ENCODE results near the gene AFP. TPM values are rescaled to one million over a fixed set of nuclear protein-coding genes. Genes with fewer than 3 reads are reported as not detected.

AFP gene
- total and polyA plus RNA-seq, 10 of the 15 experiments (the other 5 are each of a cell fraction or from before 2014, with no cell fraction given) = 0.72 TPM; not detected in 9

DNA sequence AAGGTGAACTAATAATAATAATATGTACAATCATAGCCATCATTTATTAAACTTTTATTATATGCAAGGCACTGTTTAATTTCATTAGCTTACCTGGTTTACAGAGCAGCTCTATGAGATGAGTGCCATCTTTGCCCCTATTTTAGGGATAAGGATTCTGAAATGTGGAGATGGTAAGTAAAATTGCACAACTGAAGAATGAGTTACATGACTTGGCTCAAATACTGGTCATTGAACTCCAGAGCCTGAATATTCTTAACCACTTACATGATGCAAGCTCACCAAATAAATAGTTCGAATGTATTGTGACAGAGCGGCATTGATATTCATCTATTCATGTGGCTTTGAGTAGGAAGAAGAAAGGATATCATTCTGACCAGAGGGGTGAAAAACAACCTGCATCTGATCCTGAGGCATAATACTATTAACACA, 20.2 kb upstream of the AFP start:
- SMC1A ChIA-PET (ENCODE audit: uncharacterized antibody, unreplicated experiment) = no interaction called here
- H3K9me3 ChIP-seq (replicated peaks; ENCODE audit: control insufficient read depth, insufficient read depth, low read length) = no peaks in the 10 kb centered on the region

More for the DNA sequence above, 20.2 kb upstream of the AFP start:
- intact Hi-C loops (cut with micrococcal nuclease; ENCODE audit: unreplicated experiment) = no loop called here
- FAIRE-seq = no peak
- Histone ChIP-seq H3K27ac (ENCODE audit: control insufficient read depth, insufficient read depth) (no peak overlapping the region), H3K4me2 (ENCODE audit: control insufficient read depth, insufficient read depth) (no peak overlapping the region), H2AFZ (ENCODE audit: control insufficient read depth, low read depth, low read length) (no peak overlapping the region), H3K4me3 (no peak overlapping the region), H3K4me1 (ENCODE audit: control insufficient read depth, insufficient read depth, low read length) (no peaks in the 10 kb centered on the region), H3K36me3 (ENCODE audit: control insufficient read depth in 2 of 2, insufficient read depth in 2 of 2, low read length in 1 of 2) (no peaks in the 10 kb centered on the region), H4K20me1 (ENCODE audit: control insufficient read depth, insufficient read depth) (no peaks in the 10 kb centered on the region), H3K79me2 (ENCODE audit: control insufficient read depth, insufficient read depth, low read length) (no peaks in the 10 kb centered on the region), H3K9ac (ENCODE audit: control insufficient read depth, insufficient read depth, low read length) (no peak overlapping the region), H3K27me3 (replicated peaks in 1 of 2; ENCODE audit: control insufficient read depth in 2 of 2, insufficient read depth in 2 of 2, low read length in 1 of 2) (peaks cover 0 to 3% of the 10 kb centered on the region in 2 experiments; a peak in 1 of 4 replicates)
- ATAC-seq = no peak
- in situ Hi-C loops (cut with MboI) = no loop called here
- ChIA-PET POLR2A (no interaction called here), CTCF (no interaction called here), RAD21 (ENCODE audit: unreplicated experiment) (no interaction called here)
- no peak for DNase-seq (ENCODE audit: low read depth, low spot score)
- BruUV-seq (replicated peaks) = no TSS peak
- WGBS (ENCODE audit: insufficient coverage, insufficient replicate concordance, low lambda C conversion rate, missing lambda C conversion rate) = 31% methylated on average over 2 of the region's 2 CpGs
- TF ChIP-seq SP1 (IDR thresholded peaks at IDR 0.05; ENCODE audit: low read depth, low read length) (no peak), RFX5 (IDR thresholded peaks at IDR 0.05; ENCODE audit: low read depth, low read length) (no peak), CBFB (IDR thresholded peaks at IDR 0.05; ENCODE audit: low read depth) (no peak), ASH2L (IDR thresholded peaks at IDR 0.05; ENCODE audit: borderline replicate concordance, low read depth) (no peak), SRF (IDR thresholded peaks at IDR 0.05; ENCODE audit: low read depth in 2 of 2, low read length in 2 of 2) (no peak), TBL1XR1 (IDR thresholded peaks at IDR 0.05; ENCODE audit: low read depth, low read length) (no peak), CHD2 (IDR thresholded peaks at IDR 0.05; ENCODE audit: borderline replicate concordance, low read depth, low read length) (no peak), ETV6 (conservative IDR thresholded peaks at IDR 0.05 in 1 of 2, IDR thresholded peaks at IDR 0.05 in 1 of 2; ENCODE audit: borderline replicate concordance in 1 of 2, low read depth in 1 of 2) (no peak), MYB (IDR thresholded peaks at IDR 0.05; ENCODE audit: borderline replicate concordance, low read depth, low read length) (no peak), ZNF207 (IDR thresholded peaks at IDR 0.05; ENCODE audit: borderline replicate concordance) (no peak), TARDBP (IDR thresholded peaks at IDR 0.05; ENCODE audit: borderline replicate concordance) (no peak), ZZZ3 (IDR thresholded peaks at IDR 0.05; ENCODE audit: control insufficient read depth, insufficient read length, low read depth) (no peak)
- TF ChIP-seq, protein P1, sequence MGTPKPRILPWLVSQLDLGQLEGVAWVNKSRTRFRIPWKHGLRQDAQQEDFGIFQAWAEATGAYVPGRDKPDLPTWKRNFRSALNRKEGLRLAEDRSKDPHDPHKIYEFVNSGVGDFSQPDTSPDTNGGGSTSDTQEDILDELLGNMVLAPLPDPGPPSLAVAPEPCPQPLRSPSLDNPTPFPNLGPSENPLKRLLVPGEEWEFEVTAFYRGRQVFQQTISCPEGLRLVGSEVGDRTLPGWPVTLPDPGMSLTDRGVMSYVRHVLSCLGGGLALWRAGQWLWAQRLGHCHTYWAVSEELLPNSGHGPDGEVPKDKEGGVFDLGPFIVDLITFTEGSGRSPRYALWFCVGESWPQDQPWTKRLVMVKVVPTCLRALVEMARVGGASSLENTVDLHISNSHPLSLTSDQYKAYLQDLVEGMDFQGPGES (IDR thresholded peaks at IDR 0.05) = no peak
- TF ChIP-seq, protein P2, sequence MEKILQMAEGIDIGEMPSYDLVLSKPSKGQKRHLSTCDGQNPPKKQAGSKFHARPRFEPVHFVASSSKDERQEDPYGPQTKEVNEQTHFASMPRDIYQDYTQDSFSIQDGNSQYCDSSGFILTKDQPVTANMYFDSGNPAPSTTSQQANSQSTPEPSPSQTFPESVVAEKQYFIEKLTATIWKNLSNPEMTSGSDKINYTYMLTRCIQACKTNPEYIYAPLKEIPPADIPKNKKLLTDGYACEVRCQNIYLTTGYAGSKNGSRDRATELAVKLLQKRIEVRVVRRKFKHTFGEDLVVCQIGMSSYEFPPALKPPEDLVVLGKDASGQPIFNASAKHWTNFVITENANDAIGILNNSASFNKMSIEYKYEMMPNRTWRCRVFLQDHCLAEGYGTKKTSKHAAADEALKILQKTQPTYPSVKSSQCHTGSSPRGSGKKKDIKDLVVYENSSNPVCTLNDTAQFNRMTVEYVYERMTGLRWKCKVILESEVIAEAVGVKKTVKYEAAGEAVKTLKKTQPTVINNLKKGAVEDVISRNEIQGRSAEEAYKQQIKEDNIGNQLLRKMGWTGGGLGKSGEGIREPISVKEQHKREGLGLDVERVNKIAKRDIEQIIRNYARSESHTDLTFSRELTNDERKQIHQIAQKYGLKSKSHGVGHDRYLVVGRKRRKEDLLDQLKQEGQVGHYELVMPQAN (conservative IDR thresholded peaks at IDR 0.05) = no peak
